Thyroid gland (tissue), 4 donors: ENCODE data around the gene MYO3A. TPM values are rescaled to one million over a fixed set of nuclear protein-coding genes. Genes with fewer than 3 reads are reported as not detected.

Source experiments
- DNase-seq, 2 donors: peaks; one replicate each; pipeline ENCODE4 v3.0.0-alpha.2; 2019
- H3K27ac ChIP-seq, 3 donors: fragments of 200-600 bp; sonication (generic); 1 replicate in 2 of 3; 2 replicates in 1 of 3; pipeline ENCODE4 v1.5.1; 2016 to 2019; ENCODE audit warnings: mild to moderate bottlenecking in 1 of 3, moderate library complexity in 1 of 3
- H3K27me3 ChIP-seq: fragments of 200-600 bp; sonication (generic); one replicate; pipeline ENCODE4 v1.5.1; 2019
- H3K36me3 ChIP-seq, 2 donors: fragments of 200-600 bp; sonication (generic); one replicate each; pipeline ENCODE4 v1.5.1; 2016 to 2019
- H3K4me1 ChIP-seq, 2 donors: fragments of 200-600 bp; sonication (generic); one replicate each; pipeline ENCODE4 v1.5.1; 2017 to 2019
- H3K4me3 ChIP-seq, 3 donors: fragments of 200-600 bp; sonication (generic); replicated peaks in 1 of 3; 1 replicate in 2 of 3; 2 replicates in 1 of 3; pipeline ENCODE4 v1.5.1; 2016; ENCODE audit warnings: mild to moderate bottlenecking in 1 of 3
- H3K9me3 ChIP-seq: fragments of 200-600 bp; sonication (generic); one replicate; pipeline ENCODE4 v1.5.1; 2017
- CTCF ChIP-seq, 6 experiments: fragments of 200-600 bp in 3 of 6; fragments of 450-650 bp in 3 of 6; sonication (generic) in 3 of 6; IDR thresholded peaks; one replicate each; pipeline ENCODE4 v1.5.1; 2016 to 2019; ENCODE audit warnings: antibody characterized with exemption in 6 of 6, mild to moderate bottlenecking in 2 of 6, inconsistent platforms in 1 of 6, moderate library complexity in 1 of 6
- POLR2A ChIP-seq, 2 donors: fragments of 450-650 bp; IDR thresholded peaks; one replicate each; pipeline ENCODE4 v1.6.1; 2017; ENCODE audit warnings: antibody characterized with exemption in 2 of 2, mild to moderate bottlenecking in 2 of 2, moderate library complexity in 1 of 2
- WGBS, 2 donors: methylation state at CpG; one replicate each; pipeline ENCODE4 v1.1.5; 2017; 5-methylcytosine and 5-hydroxymethylcytosine counted together
- intact Hi-C: fragments of 100-400 bp; cut with DNase I; formaldehyde crosslinking; loops from one replicate; pipeline ENCODE4 v1.15.1; 2023
- total RNA-seq, 4 donors: library from RNA; depleted of rRNA; stranded (reverse); fragments of >200 nt; gene quantifications; one replicate each; pipeline ENCODE4 v1.2.3, GENCODE V29; 2016

MYO3A gene
- total RNA-seq, 4 donors from 2014 or later = 1.6 to 2.9 (median 2.2) TPM

DNA sequence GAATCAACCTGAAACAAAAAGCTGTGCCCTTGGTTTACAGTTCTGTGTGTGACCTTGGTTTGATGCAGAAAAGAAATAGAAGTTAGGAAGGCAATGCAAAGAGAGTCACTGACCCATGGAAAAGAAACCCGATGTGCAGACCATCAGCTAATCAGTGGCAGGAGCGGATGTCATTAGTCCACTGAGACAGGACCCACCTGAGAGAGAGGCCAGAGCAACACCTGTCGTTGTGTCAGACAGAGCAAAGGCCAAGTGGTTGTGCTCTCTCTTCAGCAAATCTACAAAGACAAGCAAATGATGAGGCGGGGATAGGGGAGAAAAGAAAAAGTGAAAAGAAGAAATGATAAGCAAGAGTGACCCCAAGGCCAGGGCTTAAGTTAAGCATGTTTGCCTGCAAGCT lies 291.3 kb downstream of the MYO3A start:
- WGBS, 2 donors = 59 to 61% methylated on average over 4 of the region's 4 CpGs
- DNase-seq = no peak
- intact Hi-C loops = no loop called here
- H3K27ac ChIP-seq = no peak overlapping the region
- no peaks in the 10 kb centered on the region for H3K9me3 ChIP-seq
- no peaks in the 10 kb centered on the region for H3K4me1 ChIP-seq
- no peak overlapping the region for H3K4me3 ChIP-seq
- no peaks in the 10 kb centered on the region for H3K27me3 ChIP-seq
- H3K36me3 ChIP-seq = no peaks in the 10 kb centered on the region
- TF ChIP-seq POLR2A (IDR thresholded peaks at IDR 0.05) (no peak), CTCF (IDR thresholded peaks at IDR 0.05) (no peak)

DNA sequence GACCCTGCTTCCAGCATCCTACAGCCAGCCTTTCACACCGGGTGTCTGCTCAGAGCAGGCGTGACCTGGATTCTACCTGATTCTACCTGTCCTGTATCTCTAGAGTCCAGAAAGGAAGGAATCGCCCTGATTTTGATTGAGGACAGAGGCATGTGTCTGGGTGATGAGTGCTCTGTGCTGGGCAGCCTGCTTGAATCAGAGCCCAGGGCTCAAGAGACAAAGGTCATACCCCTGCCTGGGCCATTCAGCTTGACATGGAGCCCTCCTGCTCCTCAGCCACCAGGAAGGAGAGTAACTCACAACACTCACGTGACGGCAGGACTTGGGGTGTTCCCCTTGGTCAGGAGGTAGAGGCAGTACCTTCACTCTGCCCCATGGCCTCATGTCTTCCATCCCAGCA lies 293.8 kb downstream of the MYO3A start:
- Histone ChIP-seq H3K4me1 (no peaks in the 10 kb centered on the region), H3K4me3 (no peak overlapping the region), H3K27me3 (no peaks in the 10 kb centered on the region), H3K27ac (no peak overlapping the region), H3K36me3 (no peaks in the 10 kb centered on the region), H3K9me3 (no peaks in the 10 kb centered on the region)
- DNase-seq = no peak
- 85 to 87% methylated on average over 3 to 5 of the region's 5 CpGs for WGBS, 2 donors
- intact Hi-C loops = no loop called here
- TF ChIP-seq CTCF (IDR thresholded peaks at IDR 0.05) (no peak), POLR2A (IDR thresholded peaks at IDR 0.05) (no peak)

DNA sequence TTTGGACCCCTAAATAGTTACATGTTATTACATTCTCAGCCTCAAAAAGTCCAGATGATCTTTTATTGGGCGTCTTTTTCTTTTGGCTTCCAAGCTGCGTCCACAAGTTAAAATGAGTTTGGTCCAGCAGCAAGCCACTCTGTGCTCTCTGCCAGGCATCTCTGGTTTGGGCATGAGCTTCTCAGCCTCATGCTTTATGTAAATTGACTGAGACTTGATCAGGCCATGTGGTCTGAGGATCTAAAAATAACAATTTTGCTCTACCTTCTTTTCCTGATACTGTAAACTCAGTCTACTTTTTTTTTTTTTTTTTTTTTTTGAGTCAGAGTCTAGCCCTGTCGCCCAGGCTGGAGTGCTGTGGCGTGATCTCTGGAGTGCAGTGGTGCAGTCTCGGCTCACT lies 298.1 kb downstream of the MYO3A start:
- Histone ChIP-seq H3K4me1 (no peaks in the 10 kb centered on the region), H3K9me3 (no peaks in the 10 kb centered on the region), H3K27me3 (no peaks in the 10 kb centered on the region), H3K27ac (no peak overlapping the region), H3K36me3 (no peaks in the 10 kb centered on the region), H3K4me3 (no peak overlapping the region)
- no peak for DNase-seq
- intact Hi-C loops = no loop called here
- WGBS, 2 donors = 74 to 83% methylated on average over 5 of the region's 5 CpGs
- TF ChIP-seq POLR2A (IDR thresholded peaks at IDR 0.05) (no peak), CTCF (IDR thresholded peaks at IDR 0.05) (no peak)

DNA sequence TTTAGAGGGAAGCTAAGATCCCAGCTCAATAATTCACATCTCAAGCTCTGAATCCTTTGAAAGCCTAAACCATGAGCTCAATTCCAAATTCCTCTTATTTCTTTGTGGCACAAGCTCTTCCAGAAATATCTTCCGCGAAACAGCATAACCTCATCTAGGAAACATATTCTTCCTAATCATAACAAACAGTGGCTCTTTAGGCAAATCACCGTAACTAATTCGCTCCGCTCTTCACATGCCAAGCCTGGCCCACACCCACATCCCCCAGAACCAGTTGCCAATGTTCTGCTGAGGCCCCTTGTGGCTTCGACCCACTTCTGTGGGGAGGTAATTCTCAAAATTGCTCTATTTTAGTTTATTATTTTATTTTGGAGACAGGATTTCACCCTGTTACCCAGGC lies 301.7 kb downstream of the MYO3A start:
- no peak for DNase-seq
- TF ChIP-seq POLR2A (IDR thresholded peaks at IDR 0.05) (no peak), CTCF (IDR thresholded peaks at IDR 0.05) (no peak)

GRCh38 chr10:26238378-26238777 lies 304.3 kb downstream of the MYO3A start:
- Histone ChIP-seq H3K27me3 (no peaks in the 10 kb centered on the region), H3K9me3 (no peaks in the 10 kb centered on the region), H3K4me3 (no peak overlapping the region), H3K36me3 (no peaks in the 10 kb centered on the region), H3K4me1 (no peaks in the 10 kb centered on the region), H3K27ac (no peak overlapping the region)
- no peak for DNase-seq
- intact Hi-C loops = no loop called here
- 43 to 72% methylated on average over 2 of the region's 2 CpGs for WGBS, 2 donors
- TF ChIP-seq POLR2A (IDR thresholded peaks at IDR 0.05) (no peak), CTCF (IDR thresholded peaks at IDR 0.05) (no peak)

More for the DNA sequence above, 301.7 kb downstream of the MYO3A start:
- intact Hi-C loops = no loop called here
- Histone ChIP-seq H3K9me3 (no peaks in the 10 kb centered on the region), H3K36me3 (no peaks in the 10 kb centered on the region), H3K27me3 (no peaks in the 10 kb centered on the region), H3K4me1 (no peaks in the 10 kb centered on the region), H3K27ac (no peak overlapping the region), H3K4me3 (no peak overlapping the region)
- 92 to 96% methylated on average over 6 of the region's 6 CpGs for WGBS, 2 donors
